CD14-positive monocyte (primary cell): ENCODE measurements around the gene SERPING1. TPM values are rescaled to one million over a fixed set of nuclear protein-coding genes. Genes with fewer than 3 reads are reported as not detected.

Experiments used
- DNase-seq, 3 donors: peaks; one replicate each; pipeline ENCODE4 v3.0.0-alpha.2; 2011 to 2022
- H2AFZ ChIP-seq: 2 replicates; pipeline ENCODE4 v1.6.0; 2012; ENCODE audit warnings: mild to moderate bottlenecking, low read depth, low read length, inconsistent platforms; ENCODE audit not compliant: insufficient read depth, poor library complexity, severe bottlenecking
- H3K27ac ChIP-seq, 2 donors: 1 replicate in 1 of 2; 2 replicates in 1 of 2; pipeline ENCODE4 v1.5.1; 2012 to 2013; ENCODE audit warnings: low read length in 2 of 2, control low read depth in 1 of 2, inconsistent platforms in 1 of 2, low read depth in 1 of 2, mild to moderate bottlenecking in 1 of 2
- H3K27me3 ChIP-seq, 2 donors: one replicate each; pipeline versions ENCODE4 v1.6.0 to v1.6.1; 2011 to 2013; ENCODE audit warnings: low read length in 2 of 2; ENCODE audit not compliant: control insufficient read depth in 2 of 2, insufficient read depth in 2 of 2
- H3K36me3 ChIP-seq, 2 donors: replicated peaks in 1 of 2; 1 replicate in 1 of 2; 2 replicates in 1 of 2; pipeline versions ENCODE4 v1.5.1 to v1.6.1; 2012 to 2013; ENCODE audit warnings: low read length in 2 of 2, control low read depth in 1 of 2, inconsistent platforms in 1 of 2, mild to moderate bottlenecking in 1 of 2; ENCODE audit not compliant: insufficient read depth in 2 of 2, control insufficient read depth in 1 of 2
- H3K4me1 ChIP-seq, 2 donors: 1 replicate in 1 of 2; 2 replicates in 1 of 2; pipeline versions ENCODE4 v1.5.1 to v1.6.1; 2012 to 2013; ENCODE audit warnings: low read length in 2 of 2, control low read depth in 1 of 2, inconsistent platforms in 1 of 2, mild to moderate bottlenecking in 1 of 2, moderate library complexity in 1 of 2; ENCODE audit not compliant: insufficient read depth in 2 of 2, control insufficient read depth in 1 of 2
- H3K4me2 ChIP-seq: replicated peaks from 2 replicates; pipeline ENCODE3; 2012; ENCODE audit warnings: low read length, moderate library complexity, mild to moderate bottlenecking; ENCODE audit not compliant: poor library complexity, severe bottlenecking; ENCODE audit errors: extremely low read depth
- H3K4me3 ChIP-seq, 3 experiments: fragments of 200-600 bp in 1 of 3; sonication (generic) in 1 of 3; replicated peaks in 1 of 3; 1 replicate in 2 of 3; 2 replicates in 1 of 3; pipeline ENCODE4 v1.5.1; 2011 to 2013; ENCODE audit warnings: low read length in 3 of 3, mild to moderate bottlenecking in 3 of 3, control low read depth in 2 of 3, low read depth in 2 of 3, inconsistent platforms in 1 of 3, moderate library complexity in 1 of 3
- H3K79me2 ChIP-seq: 2 replicates; pipeline ENCODE4 v1.6.0; 2012; ENCODE audit warnings: mild to moderate bottlenecking, control low read depth, inconsistent platforms, low read length, moderate library complexity; ENCODE audit not compliant: insufficient read depth
- H3K9ac ChIP-seq: 2 replicates; pipeline ENCODE4 v1.6.0; 2017; ENCODE audit warnings: low read length, mild to moderate bottlenecking; ENCODE audit not compliant: insufficient read depth, poor library complexity, severe bottlenecking
- H3K9me3 ChIP-seq, 2 donors: replicated peaks in 1 of 2; 1 replicate in 1 of 2; 2 replicates in 1 of 2; pipeline versions ENCODE4 v1.5.1 to v1.6.1; 2012 to 2013; ENCODE audit warnings: low read length in 2 of 2, control low read depth in 1 of 2; ENCODE audit not compliant: control insufficient read depth in 1 of 2, insufficient read depth in 1 of 2
- H4K20me1 ChIP-seq: 2 replicates; pipeline ENCODE4 v1.6.0; 2012; ENCODE audit warnings: mild to moderate bottlenecking, low read length, control low read depth, moderate library complexity; ENCODE audit not compliant: insufficient read depth
- H3K27ac Mint-ChIP-seq, 7 donors: one replicate each; pipeline ENCODE4 v1.8.0; 2020; ENCODE audit warnings: mild to moderate bottlenecking in 7 of 7, mixed read lengths in 7 of 7, moderate library complexity in 6 of 7, inconsistent platforms in 2 of 7
- H3K27me3 Mint-ChIP-seq, 3 donors: one replicate each; pipeline ENCODE4 v1.8.0; 2021 to 2022; ENCODE audit warnings: low read depth in 3 of 3, mild to moderate bottlenecking in 3 of 3, mixed read lengths in 3 of 3, moderate library complexity in 3 of 3, inconsistent platforms in 1 of 3
- H3K36me3 Mint-ChIP-seq, 2 donors: one replicate each; pipeline ENCODE4 v1.8.0; 2020; ENCODE audit warnings: mixed read lengths in 2 of 2, inconsistent platforms in 1 of 2, mild to moderate bottlenecking in 1 of 2
- H3K4me1 Mint-ChIP-seq: one replicate; pipeline ENCODE4 v1.8.0; 2020; ENCODE audit warnings: mild to moderate bottlenecking, mixed read lengths
- H3K4me3 Mint-ChIP-seq, 2 donors: one replicate each; pipeline ENCODE4 v1.8.0; 2020; ENCODE audit warnings: mild to moderate bottlenecking in 2 of 2, mixed read lengths in 2 of 2, moderate library complexity in 1 of 2
- H3K9me3 Mint-ChIP-seq, 7 donors: one replicate each; pipeline ENCODE4 v1.8.0; 2020 to 2022; ENCODE audit warnings: mixed read lengths in 7 of 7, mild to moderate bottlenecking in 6 of 7, moderate library complexity in 6 of 7, inconsistent platforms in 2 of 7
- CTCF ChIP-seq: fragments of 200-600 bp; IDR thresholded peaks from one replicate; pipeline ENCODE4 v1.8.0; 2022; ENCODE audit warnings: antibody characterized with exemption, mild to moderate bottlenecking
- WGBS: methylation state at CpG from one replicate; pipeline ENCODE4 v1.1.5; 2013; ENCODE audit warnings: missing lambda C conversion rate; ENCODE audit not compliant: insufficient coverage; 5-methylcytosine and 5-hydroxymethylcytosine counted together
- intact Hi-C, 2 donors: fragments of 100-400 bp; cut with micrococcal nuclease; formaldehyde crosslinking; loops; one replicate each; pipeline versions ENCODE4 v1.15.0 to v1.15.1; 2023
- polyA plus RNA-seq, 3 donors: library from polyadenylated mRNA; depleted of rRNA in 1 of 3; unstranded in 2 of 3; stranded (reverse) in 1 of 3; fragments of 300-500 nt in 2 of 3; fragments of >200 nt in 1 of 3; fragmentation: Illumina TruSeq in 2 of 3; gene quantifications; 1 replicate in 2 of 3; 2 replicates in 1 of 3; pipeline ENCODE4 v1.2.3, GENCODE V29; 2012 to 2021

SERPING1 gene
- polyA plus RNA-seq, 3 donors, result 7.3 to 10.8 (median 8.5) TPM

GRCh38 chr11:57649826-57650738, 52.6 kb downstream of the SERPING1 start, which contains the start of gene YPEL4:
Gene YPEL4 (minus strand): TSS chr11:57649912. CDS start chr11:57647107, 2,805 bp downstream.
- Histone ChIP-seq H3K4me2 (peak within 1 kb of the TSS; percentile 69), H3K9me3 (peaks cover 3 to 17% of the 10 kb centered on the region in 2 donors), H3K4me3 (peak within 1 kb of the TSS; percentile 8 to 63 (median 29)), H3K9ac (peak within 1 kb of the TSS; percentile 34), H4K20me1 (no peaks in the 10 kb centered on the region), H2AFZ (peak within 1 kb of the TSS; percentile 36), H3K4me1 (peaks cover 66 to 67% of the 10 kb centered on the region in 2 donors), H3K27ac (no peak within 1 kb of the TSS), H3K36me3 (no peaks in the 10 kb centered on the region), H3K27me3 (peaks cover 42 to 44% of the 10 kb centered on the region in 2 donors), H3K79me2 (no peaks in the 10 kb centered on the region)
- Mint-ChIP-seq H3K36me3 (peaks cover 0 to 25% of the 10 kb centered on the region in 2 donors), H3K27ac (peak within 1 kb of the TSS; percentile 66 to 91 (median 87)), H3K4me1 (peaks cover 77% of the 10 kb centered on the region), H3K9me3 (peaks cover 0 to 20% (median 14%) of the 10 kb centered on the region in 7 donors), H3K4me3 (peak within 1 kb of the TSS; percentile 75 to 91), H3K27me3 (peaks cover 49 to 56% (median 50%) of the 10 kb centered on the region in 3 donors)
- TF ChIP-seq CTCF, result no peak
- DNase-seq, result peak; percentile 74 to 89 (median 83)
- 28% methylated on average over 6 of the region's 15 CpGs for WGBS
- intact Hi-C loops, result loop anchor here (10.0 kb wide), 2 partner anchors 195 to 295 kb away; no protein-coding TSS in a partner anchor

DNA sequence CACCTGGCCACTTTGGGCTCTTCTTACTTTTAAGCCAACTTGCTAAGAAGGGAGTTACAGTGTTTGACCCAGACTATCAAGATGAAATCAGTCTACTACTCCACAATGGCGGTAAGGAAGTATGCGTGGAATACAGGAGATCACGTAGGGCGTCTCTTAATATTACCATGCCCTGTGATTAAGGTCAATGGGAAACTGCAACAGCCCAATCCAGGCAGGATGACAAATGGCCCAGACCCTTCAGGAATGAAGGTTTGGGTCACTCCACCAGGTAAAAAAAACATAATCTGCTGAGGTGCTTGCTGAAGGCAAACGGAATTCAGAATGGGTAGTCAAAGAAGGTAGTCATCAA, 53.2 kb downstream of the SERPING1 start:
- Mint-ChIP-seq H3K36me3 (peaks cover 0 to 22% of the 10 kb centered on the region in 2 donors), H3K9me3 (peaks cover 0 to 20% (median 14%) of the 10 kb centered on the region in 7 donors), H3K27me3 (peaks cover 43 to 50% (median 45%) of the 10 kb centered on the region in 3 donors), H3K4me3 (peak overlapping the region in 1 of 2 donors; percentile 14), H3K27ac (peak overlapping the region in 4 of 7 donors; percentile 24 to 88 (median 66)), H3K4me1 (peaks cover 72% of the 10 kb centered on the region)
- H3K9me3 ChIP-seq, result peaks cover 3 to 17% of the 10 kb centered on the region in 2 donors
- 100% methylated on average over 4 of the region's 5 CpGs for WGBS
- TF ChIP-seq CTCF, result no peak
- peaks cover 63 to 66% of the 10 kb centered on the region in 2 donors for H3K4me1 ChIP-seq
- no peak overlapping the region for H3K4me3 ChIP-seq
- no peak for DNase-seq
- intact Hi-C loops, result no loop called here
- H3K27me3 ChIP-seq, result peaks cover 36 to 38% of the 10 kb centered on the region in 2 donors
- H3K36me3 ChIP-seq, result no peaks in the 10 kb centered on the region
- no peaks in the 10 kb centered on the region for H3K79me2 ChIP-seq
- H3K4me2 ChIP-seq, result no peak overlapping the region
- H4K20me1 ChIP-seq, result no peaks in the 10 kb centered on the region
- H3K27ac ChIP-seq, result no peak overlapping the region
- no peak overlapping the region for H3K9ac ChIP-seq
- H2AFZ ChIP-seq, result no peak overlapping the region
